H9 (cell line): ENCODE results near the gene FARS2. TPM values are rescaled to one million over a fixed set of nuclear protein-coding genes. Genes with fewer than 3 reads are reported as not detected.

ENCODE experiments used
- DNase-seq: peaks from one replicate; pipeline ENCODE4 v3.0.0-alpha.2; 2017
- H2AFZ ChIP-seq: one replicate; pipeline ENCODE4 v1.6.1; 2013; ENCODE audit warnings: mild to moderate bottlenecking, low read length, control low read depth, moderate library complexity
- H2AK5ac ChIP-seq: 2 replicates; pipeline ENCODE4 v1.6.1; 2013; ENCODE audit warnings: low read length, control low read depth, mixed read lengths; ENCODE audit not compliant: insufficient read length
- H2BK120ac ChIP-seq: one replicate; pipeline ENCODE4 v1.6.1; 2013; ENCODE audit warnings: low read depth, mild to moderate bottlenecking, low read length, control low read depth, inconsistent platforms; ENCODE audit not compliant: poor library complexity, severe bottlenecking
- H2BK12ac ChIP-seq: 2 replicates; pipeline ENCODE4 v1.6.1; 2013; ENCODE audit warnings: low read length, control low read depth, mixed read lengths, low read depth; ENCODE audit not compliant: insufficient read length
- H2BK15ac ChIP-seq: 2 replicates; pipeline ENCODE4 v1.6.1; 2013; ENCODE audit warnings: low read depth, low read length, control low read depth
- H2BK20ac ChIP-seq: one replicate; pipeline ENCODE4 v1.6.1; 2013; ENCODE audit warnings: low read depth, mild to moderate bottlenecking, low read length, control low read depth, inconsistent platforms; ENCODE audit not compliant: poor library complexity, severe bottlenecking
- H2BK5ac ChIP-seq: 2 replicates; pipeline ENCODE4 v1.6.1; 2013; ENCODE audit warnings: low read length, control low read depth, mixed read lengths; ENCODE audit not compliant: insufficient read length
- H3K14ac ChIP-seq: 2 replicates; pipeline ENCODE4 v1.6.1; 2013; ENCODE audit warnings: low read length, control low read depth; ENCODE audit not compliant: insufficient read depth
- H3K18ac ChIP-seq: 2 replicates; pipeline ENCODE4 v1.6.1; 2013; ENCODE audit warnings: low read depth, mild to moderate bottlenecking, mixed read lengths, low read length, control low read depth; ENCODE audit not compliant: insufficient read length
- H3K23ac ChIP-seq: 2 replicates; pipeline ENCODE4 v1.6.1; 2013; ENCODE audit warnings: low read length, control low read depth, mixed read lengths, low read depth; ENCODE audit not compliant: insufficient read length
- H3K23me2 ChIP-seq: 2 replicates; pipeline ENCODE4 v1.6.1; 2013; ENCODE audit warnings: low read depth, mild to moderate bottlenecking, mixed read lengths, low read length, control low read depth; ENCODE audit not compliant: insufficient read length, poor library complexity, severe bottlenecking
- H3K27ac ChIP-seq: 2 replicates; pipeline ENCODE4 v1.5.1; 2013; ENCODE audit warnings: low read length, control low read depth, mixed read lengths, low read depth; ENCODE audit not compliant: insufficient read length
- H3K27me3 ChIP-seq: 2 replicates; pipeline ENCODE4 v1.6.1; 2013; ENCODE audit warnings: low read length, control low read depth, inconsistent platforms; ENCODE audit not compliant: insufficient read depth
- H3K4ac ChIP-seq: 2 replicates; pipeline ENCODE4 v1.6.1; 2013; ENCODE audit warnings: low read depth, mild to moderate bottlenecking, control low read depth, inconsistent platforms, low read length, moderate library complexity
- H3K4me1 ChIP-seq: 2 replicates; pipeline ENCODE4 v1.6.1; 2013; ENCODE audit warnings: low read length, control low read depth, inconsistent platforms; ENCODE audit not compliant: insufficient read depth
- H3K4me2 ChIP-seq: 2 replicates; pipeline ENCODE4 v1.6.1; 2013; ENCODE audit warnings: low read length, control low read depth, mixed read lengths; ENCODE audit not compliant: insufficient read length, insufficient read depth
- H3K56ac ChIP-seq: 2 replicates; pipeline ENCODE4 v1.6.1; 2013; ENCODE audit warnings: low read depth, mild to moderate bottlenecking, mixed read lengths, low read length, control low read depth; ENCODE audit not compliant: insufficient read length
- H3K79me1 ChIP-seq: 2 replicates; pipeline ENCODE4 v1.6.1; 2013; ENCODE audit warnings: low read depth, mild to moderate bottlenecking, moderate library complexity, low read length, control low read depth, inconsistent platforms; ENCODE audit not compliant: insufficient read depth, poor library complexity, severe bottlenecking
- H3K79me2 ChIP-seq: 2 replicates; pipeline ENCODE4 v1.6.1; 2013; ENCODE audit warnings: low read length, control low read depth, inconsistent platforms; ENCODE audit not compliant: insufficient read depth
- H3K9ac ChIP-seq: 2 replicates; pipeline ENCODE4 v1.6.1; 2013; ENCODE audit warnings: low read length, control low read depth, mixed read lengths; ENCODE audit not compliant: insufficient read length; ENCODE audit errors: extremely low read depth
- H3K9me3 ChIP-seq: one replicate; pipeline ENCODE4 v1.6.1; 2013; ENCODE audit warnings: low read depth, low read length, inconsistent platforms; ENCODE audit not compliant: control insufficient read depth
- H3T11ph ChIP-seq: one replicate; pipeline ENCODE4 v1.6.1; 2013; ENCODE audit warnings: mild to moderate bottlenecking, low read length, control low read depth, inconsistent platforms
- H4K20me1 ChIP-seq: one replicate; pipeline ENCODE4 v1.6.1; 2013; ENCODE audit not compliant: control insufficient read depth, insufficient read length, insufficient read depth
- H4K5ac ChIP-seq: 2 replicates; pipeline ENCODE4 v1.6.1; 2013; ENCODE audit warnings: low read depth, mild to moderate bottlenecking, mixed read lengths, low read length, control low read depth; ENCODE audit not compliant: insufficient read length
- H4K8ac ChIP-seq: replicated peaks from 2 replicates; pipeline ENCODE4 v1.6.1; 2013; ENCODE audit warnings: low read length, control low read depth, mixed read lengths, low read depth; ENCODE audit not compliant: insufficient read length
- H4K91ac ChIP-seq: 2 replicates; pipeline ENCODE4 v1.6.1; 2013; ENCODE audit warnings: low read depth, mild to moderate bottlenecking, moderate library complexity, mixed read lengths, low read length, control low read depth; ENCODE audit not compliant: insufficient read length
- H3K27ac Mint-ChIP-seq, 3 experiments: 2 replicates in 2 of 3; 3 replicates in 1 of 3; pipeline ENCODE4 v1.8.0; 2020 to 2021; ENCODE audit warnings: mixed read lengths in 3 of 3, mild to moderate bottlenecking in 1 of 3, moderate library complexity in 1 of 3
- H3K27me3 Mint-ChIP-seq: 2 replicates; pipeline ENCODE4 v1.8.0; 2021; ENCODE audit warnings: low read depth, mild to moderate bottlenecking, moderate library complexity, mixed read lengths
- H3K36me3 Mint-ChIP-seq, 3 experiments: 2 replicates in 2 of 3; 3 replicates in 1 of 3; pipeline ENCODE4 v1.8.0; 2020 to 2021; ENCODE audit warnings: low read depth in 3 of 3, mixed read lengths in 3 of 3; ENCODE audit not compliant: insufficient read depth in 1 of 3
- H3K4me1 Mint-ChIP-seq, 2 experiments: 2 replicates each; pipeline ENCODE4 v1.8.0; 2020; ENCODE audit warnings: mixed read lengths in 2 of 2
- H3K4me3 Mint-ChIP-seq, 2 experiments: 2 replicates in 1 of 2; 3 replicates in 1 of 2; pipeline ENCODE4 v1.8.0; 2020 to 2021; ENCODE audit warnings: mild to moderate bottlenecking in 2 of 2, mixed read lengths in 2 of 2, moderate library complexity in 1 of 2
- H3K9me3 Mint-ChIP-seq, 2 experiments: 2 replicates in 1 of 2; 3 replicates in 1 of 2; pipeline ENCODE4 v1.8.0; 2020; ENCODE audit warnings: mild to moderate bottlenecking in 2 of 2, mixed read lengths in 2 of 2, moderate library complexity in 1 of 2
- WGBS: extraction: QIAGEN DNeasy Blood & Tissue Kit; methylation state at CpG from one replicate; pipeline ENCODE4 v1.1.7; 2013; ENCODE audit warnings: missing lambda C conversion rate, low lambda C conversion rate, mixed read lengths; ENCODE audit not compliant: insufficient read length; ENCODE audit errors: extremely low coverage; 5-methylcytosine and 5-hydroxymethylcytosine counted together
- total RNA-seq: library from RNA; stranded (reverse); gene quantifications from 2 replicates; pipeline ENCODE4 v1.2.1, GENCODE V29; 2021
- TF ChIP-seq, protein P1 (sequence below): fragments of 200-600 bp; sonication (generic); conservative IDR thresholded peaks from 3 replicates; pipeline ENCODE4 v1.8.0; 2021; ENCODE audit warnings: antibody characterized with exemption, mild to moderate bottlenecking

Gene FARS2
- total RNA-seq, 1 experiment from 2014 or later = 8.5 TPM

- H4K20me1 ChIP-seq = no peaks in the 10 kb centered on the region
- no peak overlapping the region for H2AFZ ChIP-seq
- H3K79me2 ChIP-seq = no peaks in the 10 kb centered on the region
- Mint-ChIP-seq H3K4me1 (peaks cover 9 to 10% of the 10 kb centered on the region in 2 experiments; a peak in 3 of 4 replicates), H3K9me3 (peaks cover 6% of the 10 kb centered on the region in 2 experiments; a peak in 4 of 5 replicates), H3K27me3 (peaks cover 27% of the 10 kb centered on the region), H3K4me3 (no peak overlapping the region), H3K36me3 (peaks cover 0 to 3% (median 0%) of the 10 kb centered on the region in 3 experiments; a peak in 3 of 7 replicates), H3K27ac (no peak overlapping the region)
- no peak overlapping the region for H2BK15ac ChIP-seq
- no peak overlapping the region for H3K9ac ChIP-seq
- H3K23me2 ChIP-seq = no peaks in the 10 kb centered on the region
- no peak overlapping the region for H3K27ac ChIP-seq
- H3K4me1 ChIP-seq = no peaks in the 10 kb centered on the region
- H3K56ac ChIP-seq = no peak overlapping the region
- no peaks in the 10 kb centered on the region for H3K9me3 ChIP-seq
- H3K4ac ChIP-seq = no peak overlapping the region
- H3K23ac ChIP-seq = no peak overlapping the region
- no peaks in the 10 kb centered on the region for H3K79me1 ChIP-seq
- H2AK5ac ChIP-seq = no peak overlapping the region
- WGBS = no CpG with 5 or more reads among the region's 6 CpGs
- no peaks in the 10 kb centered on the region for H3K27me3 ChIP-seq
- no peak overlapping the region for H2BK20ac ChIP-seq
- no peak overlapping the region for H2BK12ac ChIP-seq
- TF ChIP-seq, protein P1, sequence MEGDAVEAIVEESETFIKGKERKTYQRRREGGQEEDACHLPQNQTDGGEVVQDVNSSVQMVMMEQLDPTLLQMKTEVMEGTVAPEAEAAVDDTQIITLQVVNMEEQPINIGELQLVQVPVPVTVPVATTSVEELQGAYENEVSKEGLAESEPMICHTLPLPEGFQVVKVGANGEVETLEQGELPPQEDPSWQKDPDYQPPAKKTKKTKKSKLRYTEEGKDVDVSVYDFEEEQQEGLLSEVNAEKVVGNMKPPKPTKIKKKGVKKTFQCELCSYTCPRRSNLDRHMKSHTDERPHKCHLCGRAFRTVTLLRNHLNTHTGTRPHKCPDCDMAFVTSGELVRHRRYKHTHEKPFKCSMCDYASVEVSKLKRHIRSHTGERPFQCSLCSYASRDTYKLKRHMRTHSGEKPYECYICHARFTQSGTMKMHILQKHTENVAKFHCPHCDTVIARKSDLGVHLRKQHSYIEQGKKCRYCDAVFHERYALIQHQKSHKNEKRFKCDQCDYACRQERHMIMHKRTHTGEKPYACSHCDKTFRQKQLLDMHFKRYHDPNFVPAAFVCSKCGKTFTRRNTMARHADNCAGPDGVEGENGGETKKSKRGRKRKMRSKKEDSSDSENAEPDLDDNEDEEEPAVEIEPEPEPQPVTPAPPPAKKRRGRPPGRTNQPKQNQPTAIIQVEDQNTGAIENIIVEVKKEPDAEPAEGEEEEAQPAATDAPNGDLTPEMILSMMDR = no peak
- no peak overlapping the region for H3T11ph ChIP-seq
- no peak overlapping the region for H3K18ac ChIP-seq
- no peak for DNase-seq
- no peak overlapping the region for H3K4me2 ChIP-seq
- no peak overlapping the region for H4K91ac ChIP-seq
- no peak overlapping the region for H4K5ac ChIP-seq
- H3K14ac ChIP-seq = no peak overlapping the region
- no peak overlapping the region for H2BK5ac ChIP-seq
- H4K8ac ChIP-seq = no peak overlapping the region
- H2BK120ac ChIP-seq = no peak overlapping the region
These were observed 557.6 kb downstream of the FARS2 start for GRCh38 chr6:5818959-5819358.

Other genes starting within 250 kb of the FARS2 start
- not detected in 2 replicates for gene PPP1R3G, start 176.2 kb upstream of the FARS2 start, total RNA-seq
- 42.6 and 44.3 TPM in 2 replicates for gene LYRM4, start 563 bp upstream of the FARS2 start, total RNA-seq